SK-N-SH (cell line): ENCODE measurements around the gene SUPT3H. TPM values are rescaled to one million over a fixed set of nuclear protein-coding genes. Genes with fewer than 3 reads are reported as not detected.
"Not testable (repeated sequence)": the region's sequence is repeated elsewhere in the genome, so short reads cannot be mapped to it uniquely, and the experiment has no call there.

Experiments
- CTCF ChIA-PET: fragments of 300-600, 350-600 bp; formaldehyde crosslinking; extraction: SDS; loops from one replicate; lab custom pipeline; 2021; lab: Yijun Ruan, JAX
- POLR2A ChIA-PET: fragments of 350-600 bp; sonication (Branson Sonifier 250); formaldehyde crosslinking; extraction: SDS; loops from one replicate; lab custom pipeline; 2020; ENCODE audit warnings: antibody characterized with exemption, inconsistent platforms; lab: Yijun Ruan, JAX
- DNase-seq: peaks from one replicate; pipeline ENCODE4 v3.0.0; 2012
- H2AFZ ChIP-seq: fragments of 200-600 bp; sonication (generic); 2 replicates; pipeline ENCODE4 v1.8.1; 2016; ENCODE audit warnings: antibody characterized with exemption, mild to moderate bottlenecking, low read depth
- H3F3A ChIP-seq: fragments of 200-600 bp; sonication (generic); replicated peaks from 2 replicates; pipeline ENCODE3; 2016; ENCODE audit warnings: antibody characterized with exemption, mild to moderate bottlenecking; ENCODE audit not compliant: insufficient read depth
- H3K27ac ChIP-seq, 2 experiments: fragments of 200-500 bp in 1 of 2; fragments of 200-600 bp in 1 of 2; sonication (Bioruptor generic) in 1 of 2; sonication (generic), shearing (Covaris generic) in 1 of 2; 2 replicates each; pipeline versions ENCODE4 v1.5.1 to v1.6.1; 2014 to 2016; ENCODE audit warnings: low read depth in 2 of 2, inconsistent platforms in 1 of 2, low read length in 1 of 2, mild to moderate bottlenecking in 1 of 2, mixed read lengths in 1 of 2
- H3K27me3 ChIP-seq: fragments of 200-600 bp; sonication (generic), shearing (Covaris generic); 2 replicates; pipeline ENCODE4 v1.6.1; 2016; ENCODE audit warnings: mixed run types; ENCODE audit not compliant: insufficient read depth
- H3K36me3 ChIP-seq, 2 experiments: fragments of 200-500 bp in 1 of 2; fragments of 200-600 bp in 1 of 2; sonication (Bioruptor generic) in 1 of 2; sonication (generic) in 1 of 2; replicated peaks in 1 of 2; 2 replicates each; pipeline versions ENCODE3 to v1.5.1; 2014 to 2016; ENCODE audit warnings: low read length in 1 of 2, mild to moderate bottlenecking in 1 of 2; ENCODE audit not compliant: insufficient read depth in 2 of 2, control insufficient read depth in 1 of 2
- H3K4me1 ChIP-seq, 2 experiments: fragments of 200-500 bp in 1 of 2; fragments of 200-600 bp in 1 of 2; sonication (Bioruptor generic) in 1 of 2; sonication (generic), shearing (Covaris generic) in 1 of 2; 2 replicates each; pipeline versions ENCODE4 v1.5.1 to v1.6.1; 2014 to 2016; ENCODE audit warnings: low read depth in 1 of 2, low read length in 1 of 2, mixed run types in 1 of 2; ENCODE audit not compliant: insufficient read depth in 2 of 2, control insufficient read depth in 1 of 2
- H3K4me2 ChIP-seq: fragments of 200-600 bp; sonication (generic), shearing (Covaris generic); 2 replicates; pipeline ENCODE4 v1.6.1; 2017; ENCODE audit warnings: mixed run types
- H3K4me3 ChIP-seq, 2 experiments: fragments of 200-500 bp in 1 of 2; fragments of 200-600 bp in 1 of 2; sonication (Bioruptor generic) in 1 of 2; sonication (generic), shearing (Covaris generic) in 1 of 2; 2 replicates each; pipeline versions ENCODE4 v1.5.1 to v1.8.1; 2014 to 2016; ENCODE audit warnings: low read depth in 2 of 2, inconsistent platforms in 1 of 2, low read length in 1 of 2, mild to moderate bottlenecking in 1 of 2, mixed read lengths in 1 of 2, moderate library complexity in 1 of 2
- H3K79me2 ChIP-seq: fragments of 200-600 bp; sonication (generic); 2 replicates; pipeline ENCODE4 v1.8.1; 2017; ENCODE audit warnings: mild to moderate bottlenecking; ENCODE audit not compliant: insufficient read depth
- H3K9ac ChIP-seq: fragments of 200-600 bp; sonication (generic); 2 replicates; pipeline ENCODE4 v1.6.1; 2017; ENCODE audit warnings: mixed run types
- H3K9me2 ChIP-seq: fragments of 200-600 bp; sonication (generic); 2 replicates; pipeline ENCODE4 v1.6.1; 2017; ENCODE audit warnings: mixed run types
- H3K9me3 ChIP-seq: fragments of 200-600 bp; sonication (generic); 2 replicates; pipeline ENCODE4 v1.6.1; 2017; ENCODE audit warnings: mixed run types, mild to moderate bottlenecking, moderate library complexity
- H4K20me1 ChIP-seq: fragments of 200-600 bp; sonication (generic); 2 replicates; pipeline ENCODE4 v1.6.1; 2017; ENCODE audit warnings: mild to moderate bottlenecking, mixed run types; ENCODE audit not compliant: insufficient read depth
- EP300 ChIP-seq, 2 experiments: IDR thresholded peaks; 2 replicates each; pipeline versions ENCODE4 v1.4.0 to v1.6.1; 2012; ENCODE audit warnings: borderline replicate concordance in 1 of 2, low read depth in 1 of 2, low read length in 1 of 2
- GABPA ChIP-seq: IDR thresholded peaks from 2 replicates; pipeline ENCODE4 v1.4.0; 2012; ENCODE audit warnings: low read depth, mild to moderate bottlenecking
- RAD21 ChIP-seq: IDR thresholded peaks from 2 replicates; pipeline ENCODE4 v1.6.1; 2012; ENCODE audit warnings: mild to moderate bottlenecking, low read length
- WGBS: methylation state at CpG from one replicate; pipeline ENCODE4 v1.1.6; 2017; ENCODE audit warnings: low lambda C conversion rate; 5-methylcytosine and 5-hydroxymethylcytosine counted together
- polyA plus RNA-seq, 3 experiments: library from polyadenylated mRNA; depleted of rRNA; stranded (reverse); fragments of >200 nt; gene quantifications; 2 replicates each; pipeline ENCODE4 v1.2.3, GENCODE V29; 2012
- TF ChIP-seq, protein P1 (sequence below): fragments of 200-600 bp; sonication (generic); IDR thresholded peaks from 2 replicates; pipeline ENCODE4 v1.6.1; 2017; ENCODE audit warnings: antibody characterized with exemption, mild to moderate bottlenecking, moderate library complexity
- TF ChIP-seq, protein P2 (sequence below): IDR thresholded peaks from 2 replicates; pipeline ENCODE4 v1.4.0; 2012; ENCODE audit warnings: low read depth, borderline replicate concordance

The SUPT3H gene
- polyA plus RNA-seq, 1 of the 3 experiments (the other 2 are of a cell fraction) = 10.9 TPM

DNA sequence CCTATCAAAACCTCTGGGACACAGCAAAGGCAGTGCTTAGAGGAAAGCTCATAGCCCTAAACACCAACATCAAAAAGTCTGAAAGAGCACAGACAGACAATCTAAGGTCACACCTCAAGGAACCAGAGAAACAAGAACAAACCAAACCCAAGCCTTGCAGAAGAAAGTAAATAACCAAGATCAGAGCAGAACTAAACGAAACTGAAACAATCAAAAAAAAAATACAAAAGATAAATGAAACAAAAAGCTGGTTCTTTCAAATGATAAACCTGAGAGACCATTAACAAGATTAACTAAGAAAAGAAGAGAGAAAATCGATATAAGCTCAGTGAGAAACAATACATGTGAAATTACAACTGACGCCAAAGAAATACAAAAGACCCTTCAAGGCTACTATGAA lies 84.4 kb downstream of the SUPT3H start:
- CTCF ChIA-PET = no interaction called here
- no peak for DNase-seq
- no peaks in the 10 kb centered on the region for H3F3A ChIP-seq
- H3K27me3 ChIP-seq = no peaks in the 10 kb centered on the region
- no peaks in the 10 kb centered on the region for H3K9me2 ChIP-seq
- H3K9me3 ChIP-seq = 0 out of 2 replicates have a peak, but pooled peaks cover 4% of the 10 kb centered on the region
- no peak overlapping the region for H3K27ac ChIP-seq
- H3K4me2 ChIP-seq = no peak overlapping the region
- H3K9ac ChIP-seq = no peak overlapping the region
- H3K36me3 ChIP-seq = no peaks in the 10 kb centered on the region
- no peaks in the 10 kb centered on the region for H4K20me1 ChIP-seq
- no peak overlapping the region for H2AFZ ChIP-seq
- WGBS = 59% methylated on average over 3 of the region's 3 CpGs
- no peaks in the 10 kb centered on the region for H3K4me1 ChIP-seq
- POLR2A ChIA-PET = no interaction called here
- TF ChIP-seq, protein P1, sequence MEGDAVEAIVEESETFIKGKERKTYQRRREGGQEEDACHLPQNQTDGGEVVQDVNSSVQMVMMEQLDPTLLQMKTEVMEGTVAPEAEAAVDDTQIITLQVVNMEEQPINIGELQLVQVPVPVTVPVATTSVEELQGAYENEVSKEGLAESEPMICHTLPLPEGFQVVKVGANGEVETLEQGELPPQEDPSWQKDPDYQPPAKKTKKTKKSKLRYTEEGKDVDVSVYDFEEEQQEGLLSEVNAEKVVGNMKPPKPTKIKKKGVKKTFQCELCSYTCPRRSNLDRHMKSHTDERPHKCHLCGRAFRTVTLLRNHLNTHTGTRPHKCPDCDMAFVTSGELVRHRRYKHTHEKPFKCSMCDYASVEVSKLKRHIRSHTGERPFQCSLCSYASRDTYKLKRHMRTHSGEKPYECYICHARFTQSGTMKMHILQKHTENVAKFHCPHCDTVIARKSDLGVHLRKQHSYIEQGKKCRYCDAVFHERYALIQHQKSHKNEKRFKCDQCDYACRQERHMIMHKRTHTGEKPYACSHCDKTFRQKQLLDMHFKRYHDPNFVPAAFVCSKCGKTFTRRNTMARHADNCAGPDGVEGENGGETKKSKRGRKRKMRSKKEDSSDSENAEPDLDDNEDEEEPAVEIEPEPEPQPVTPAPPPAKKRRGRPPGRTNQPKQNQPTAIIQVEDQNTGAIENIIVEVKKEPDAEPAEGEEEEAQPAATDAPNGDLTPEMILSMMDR = no peak
- TF ChIP-seq EP300 (IDR thresholded peaks at IDR 0.05; ENCODE audit: borderline replicate concordance in 1 of 2, low read depth in 1 of 2, low read length in 1 of 2) (no peak), RAD21 (no peak), GABPA (no peak)
- H3K4me3 ChIP-seq = no peak overlapping the region
- no peaks in the 10 kb centered on the region for H3K79me2 ChIP-seq

GRCh38 chr6:45289751-45290514 lies 87.8 kb downstream of the SUPT3H start:
- H3K9ac ChIP-seq = no peak overlapping the region
- POLR2A ChIA-PET = no interaction called here
- no peak for DNase-seq
- no peaks in the 10 kb centered on the region for H3K4me1 ChIP-seq
- no peaks in the 10 kb centered on the region for H3K27me3 ChIP-seq
- H3K79me2 ChIP-seq = no peaks in the 10 kb centered on the region
- WGBS = 93% methylated on average over 5 of the region's 5 CpGs
- H4K20me1 ChIP-seq = no peaks in the 10 kb centered on the region
- H3K9me2 ChIP-seq = no peaks in the 10 kb centered on the region
- no peak overlapping the region for H2AFZ ChIP-seq
- CTCF ChIA-PET = no interaction called here
- TF ChIP-seq, protein P2, sequence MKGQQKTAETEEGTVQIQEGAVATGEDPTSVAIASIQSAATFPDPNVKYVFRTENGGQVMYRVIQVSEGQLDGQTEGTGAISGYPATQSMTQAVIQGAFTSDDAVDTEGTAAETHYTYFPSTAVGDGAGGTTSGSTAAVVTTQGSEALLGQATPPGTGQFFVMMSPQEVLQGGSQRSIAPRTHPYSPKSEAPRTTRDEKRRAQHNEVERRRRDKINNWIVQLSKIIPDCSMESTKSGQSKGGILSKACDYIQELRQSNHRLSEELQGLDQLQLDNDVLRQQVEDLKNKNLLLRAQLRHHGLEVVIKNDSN = no peak
- no peaks in the 10 kb centered on the region for H3K36me3 ChIP-seq
- no peak overlapping the region for H3K4me3 ChIP-seq
- no peak overlapping the region for H3K27ac ChIP-seq
- no peak overlapping the region for H3K4me2 ChIP-seq
- H3F3A ChIP-seq = no peaks in the 10 kb centered on the region
- H3K9me3 ChIP-seq = 0 out of 2 replicates have a peak, but pooled peaks cover 4% of the 10 kb centered on the region

DNA sequence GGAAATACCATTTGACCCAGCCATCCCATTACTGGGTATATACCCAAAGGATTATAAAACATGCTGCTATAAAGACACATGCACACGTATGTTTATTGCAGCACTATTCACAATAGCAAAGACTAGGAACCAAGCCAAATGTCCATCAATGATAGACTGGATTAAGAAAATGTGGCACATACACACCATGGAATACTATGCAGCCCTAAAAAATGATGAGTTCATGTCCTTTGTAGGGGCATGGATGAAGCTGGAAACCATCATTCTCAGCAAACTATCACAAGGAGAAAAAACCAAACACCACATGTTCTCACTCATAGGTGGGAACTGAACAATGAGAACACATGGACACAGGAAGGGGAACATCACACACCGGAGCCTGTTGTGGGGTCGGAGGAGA lies 91.0 kb downstream of the SUPT3H start:
- H3K79me2 ChIP-seq, H3K4me1 ChIP-seq, H3K36me3 ChIP-seq, H2AFZ ChIP-seq, POLR2A ChIA-PET, H4K20me1 ChIP-seq, H3K9ac ChIP-seq, H3F3A ChIP-seq, H3K4me2 ChIP-seq, H3K27ac ChIP-seq, DNase-seq, H3K27me3 ChIP-seq, H3K9me3 ChIP-seq, CTCF ChIA-PET, H3K9me2 ChIP-seq, H3K4me3 ChIP-seq: not testable (repeated sequence)
- 82% methylated on average over 3 of the region's 3 CpGs for WGBS
